Omental fat pad (tissue), 4 donors: ENCODE results near the gene PDHB. TPM values are rescaled to one million over a fixed set of nuclear protein-coding genes. Genes with fewer than 3 reads are reported as not detected.

Experiments
- ATAC-seq: fragments of 150-250 bp; one replicate; pipeline ENCODE4 v1.9.1; 2016; ENCODE audit warnings: mild to moderate bottlenecking, moderate library complexity; ENCODE audit not compliant: low FRiP score
- DNase-seq: peaks from one replicate; pipeline ENCODE4 v3.0.0-alpha.2; 2019; ENCODE audit warnings: low spot score
- total RNA-seq, 4 donors: library from RNA; depleted of rRNA; stranded (reverse); fragments of >200 nt; gene quantifications; one replicate each; pipeline ENCODE4 v1.1.0, GENCODE V29; 2016
- TF ChIP-seq, protein P1 (sequence below), 3 donors: fragments of 450-650 bp; IDR thresholded peaks; one replicate each; pipeline ENCODE4 v1.5.1; 2016 to 2017; ENCODE audit warnings: antibody characterized with exemption in 3 of 3, mild to moderate bottlenecking in 3 of 3, moderate library complexity in 2 of 3

PDHB gene
- total RNA-seq, 4 donors from 2014 or later: 59.6 to 87.6 (median 74.0) TPM

DNA sequence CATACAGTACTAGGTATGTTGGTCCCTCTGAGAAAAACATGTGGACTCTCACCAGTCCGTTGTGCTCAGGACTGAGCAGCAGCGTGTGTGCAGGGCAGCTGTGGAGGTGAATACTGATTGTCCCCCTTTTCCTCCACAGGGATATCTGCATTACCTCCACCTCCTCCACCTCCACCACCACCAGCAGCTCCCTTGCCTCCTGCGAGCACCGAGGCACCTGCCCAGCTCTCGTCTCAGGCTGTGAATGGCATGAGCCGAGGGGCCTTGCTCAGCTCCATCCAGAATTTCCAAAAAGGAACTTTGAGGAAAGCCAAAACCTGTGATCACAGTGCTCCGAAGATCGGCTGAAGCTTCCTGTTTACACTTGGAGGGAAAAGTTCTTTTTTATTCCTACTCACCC, 9.0 kb downstream of the PDHB start:
- TF ChIP-seq, protein P1, sequence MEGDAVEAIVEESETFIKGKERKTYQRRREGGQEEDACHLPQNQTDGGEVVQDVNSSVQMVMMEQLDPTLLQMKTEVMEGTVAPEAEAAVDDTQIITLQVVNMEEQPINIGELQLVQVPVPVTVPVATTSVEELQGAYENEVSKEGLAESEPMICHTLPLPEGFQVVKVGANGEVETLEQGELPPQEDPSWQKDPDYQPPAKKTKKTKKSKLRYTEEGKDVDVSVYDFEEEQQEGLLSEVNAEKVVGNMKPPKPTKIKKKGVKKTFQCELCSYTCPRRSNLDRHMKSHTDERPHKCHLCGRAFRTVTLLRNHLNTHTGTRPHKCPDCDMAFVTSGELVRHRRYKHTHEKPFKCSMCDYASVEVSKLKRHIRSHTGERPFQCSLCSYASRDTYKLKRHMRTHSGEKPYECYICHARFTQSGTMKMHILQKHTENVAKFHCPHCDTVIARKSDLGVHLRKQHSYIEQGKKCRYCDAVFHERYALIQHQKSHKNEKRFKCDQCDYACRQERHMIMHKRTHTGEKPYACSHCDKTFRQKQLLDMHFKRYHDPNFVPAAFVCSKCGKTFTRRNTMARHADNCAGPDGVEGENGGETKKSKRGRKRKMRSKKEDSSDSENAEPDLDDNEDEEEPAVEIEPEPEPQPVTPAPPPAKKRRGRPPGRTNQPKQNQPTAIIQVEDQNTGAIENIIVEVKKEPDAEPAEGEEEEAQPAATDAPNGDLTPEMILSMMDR (IDR thresholded peaks at IDR 0.05): no peak
- ATAC-seq: no peak

GRCh38 chr3:58422756-58423325, 10.8 kb downstream of the PDHB start:
- ATAC-seq: no peak
- TF ChIP-seq, protein P1 (IDR thresholded peaks at IDR 0.05): no peak

More for the DNA sequence above, 9.0 kb downstream of the PDHB start:
- no peak for DNase-seq

DNA sequence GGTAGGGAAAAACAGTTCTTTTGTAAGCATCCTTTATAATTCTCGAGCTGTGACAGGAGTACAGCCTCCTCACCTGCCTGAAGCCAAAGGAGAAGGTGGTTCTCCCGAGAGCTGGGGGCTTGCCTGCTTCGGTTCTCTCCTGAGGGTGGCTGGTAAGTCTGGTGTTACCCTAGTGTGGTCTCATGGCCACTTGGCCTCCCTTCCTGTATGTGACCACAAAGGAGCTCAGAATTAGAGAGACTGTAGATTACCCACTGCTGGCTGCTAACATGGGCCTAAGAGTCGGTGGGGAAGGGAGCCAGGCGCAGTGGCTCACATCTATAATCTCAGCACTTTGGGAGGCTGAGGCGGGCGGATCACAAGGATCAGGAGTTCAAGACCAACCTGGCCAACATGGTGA, 12.6 kb downstream of the PDHB start:
- ATAC-seq: no peak

More at GRCh38 chr3:58422756-58423325, 10.8 kb downstream of the PDHB start:
- DNase-seq: no peak

DNA sequence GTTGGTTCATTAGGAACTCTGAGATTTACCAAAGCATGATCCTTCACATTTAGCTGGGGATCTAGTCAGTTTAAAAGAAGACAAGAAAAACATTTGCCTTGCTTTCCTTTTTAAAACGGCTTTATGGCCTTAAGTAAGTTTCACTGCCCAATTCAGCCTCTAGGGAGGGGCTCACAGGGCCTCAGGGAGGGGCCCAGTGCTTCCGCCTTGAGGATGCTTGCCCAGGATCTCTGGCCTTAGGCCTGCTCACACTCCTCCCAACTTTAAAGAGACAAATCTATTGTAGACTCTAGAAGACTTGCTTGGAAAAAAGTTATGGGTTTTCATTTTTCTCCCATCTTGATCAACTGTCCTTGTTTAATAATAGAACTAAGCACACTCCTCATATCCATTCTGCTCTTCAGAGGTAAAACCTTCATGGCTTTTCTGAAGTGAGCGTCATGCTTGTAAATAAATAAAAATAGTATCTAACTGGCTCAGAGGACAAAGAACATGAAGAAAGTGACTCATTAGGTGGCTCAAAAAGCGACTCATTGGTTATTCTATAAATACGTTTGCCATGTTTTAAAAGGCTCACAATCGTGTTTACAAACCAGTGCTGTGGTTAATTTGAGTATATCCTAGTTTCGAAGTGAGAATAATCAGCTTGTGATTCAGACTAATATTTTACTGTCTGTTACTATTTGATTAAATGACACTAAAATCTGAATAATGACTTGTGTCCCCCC, 13.7 kb downstream of the PDHB start:
- TF ChIP-seq, protein P1 (IDR thresholded peaks at IDR 0.05): no peak
- ATAC-seq (peak; percentile 53), DNase-seq (no peak)

More for the DNA sequence above, 12.6 kb downstream of the PDHB start:
- DNase-seq: no peak
- TF ChIP-seq, protein P1 (IDR thresholded peaks at IDR 0.05): no peak

GRCh38 chr3:58418227-58418626, 15.4 kb downstream of the PDHB start:
- TF ChIP-seq, protein P1 (IDR thresholded peaks at IDR 0.05): no peak
- ATAC-seq (no peak), DNase-seq (no peak)

DNA sequence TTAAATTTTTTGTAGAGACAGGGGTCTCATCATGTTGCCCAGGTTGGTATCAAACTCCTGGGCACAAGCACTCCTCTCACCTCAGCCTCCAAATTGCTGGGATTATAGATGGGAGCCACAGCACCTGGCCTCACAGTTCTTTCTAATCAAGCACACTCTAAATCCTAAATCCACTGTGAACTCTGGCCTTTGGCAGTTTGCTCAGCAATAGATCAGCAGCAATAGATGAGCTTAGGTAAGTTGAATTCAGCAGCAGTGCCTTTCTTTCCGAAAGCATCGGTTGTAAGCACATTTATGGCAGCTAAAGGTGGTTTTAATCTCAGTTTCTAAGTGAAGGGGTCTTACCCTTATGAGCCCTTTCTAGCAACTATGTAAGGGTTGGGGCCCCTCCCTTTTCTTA, 16.6 kb downstream of the PDHB start:
- DNase-seq: no peak
- TF ChIP-seq, protein P1 (IDR thresholded peaks at IDR 0.05): no peak

DNA sequence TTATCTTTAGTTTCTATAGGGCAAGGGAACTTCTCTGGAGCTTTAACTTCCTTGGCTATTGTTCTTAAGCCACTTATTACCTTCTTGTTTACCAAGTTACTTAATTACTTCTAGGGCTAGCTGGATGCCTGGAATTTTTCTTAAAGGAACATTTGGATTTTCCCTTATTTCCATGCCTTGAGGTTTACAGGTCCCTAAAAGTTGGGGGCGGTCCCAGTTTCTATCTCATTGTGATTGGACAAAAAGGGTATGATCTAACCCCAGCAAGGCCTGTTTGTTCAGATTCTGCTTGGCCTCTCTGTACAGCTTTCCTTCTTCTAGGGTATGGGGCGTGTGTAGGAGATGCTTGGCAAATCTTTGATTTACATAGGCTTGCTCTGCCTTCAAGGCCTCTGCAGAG, 17.4 kb downstream of the PDHB start:
- TF ChIP-seq, protein P1 (IDR thresholded peaks at IDR 0.05): no peak
- DNase-seq (no peak), ATAC-seq (no peak)

More for the DNA sequence above, 16.6 kb downstream of the PDHB start:
- no peak for ATAC-seq
